ENCODE data around the gene MAP2K3.
"Not testable (repeated sequence)": the region's sequence is repeated elsewhere in the genome, so short reads cannot be mapped to it uniquely, and the experiment has no call there.

DNA sequence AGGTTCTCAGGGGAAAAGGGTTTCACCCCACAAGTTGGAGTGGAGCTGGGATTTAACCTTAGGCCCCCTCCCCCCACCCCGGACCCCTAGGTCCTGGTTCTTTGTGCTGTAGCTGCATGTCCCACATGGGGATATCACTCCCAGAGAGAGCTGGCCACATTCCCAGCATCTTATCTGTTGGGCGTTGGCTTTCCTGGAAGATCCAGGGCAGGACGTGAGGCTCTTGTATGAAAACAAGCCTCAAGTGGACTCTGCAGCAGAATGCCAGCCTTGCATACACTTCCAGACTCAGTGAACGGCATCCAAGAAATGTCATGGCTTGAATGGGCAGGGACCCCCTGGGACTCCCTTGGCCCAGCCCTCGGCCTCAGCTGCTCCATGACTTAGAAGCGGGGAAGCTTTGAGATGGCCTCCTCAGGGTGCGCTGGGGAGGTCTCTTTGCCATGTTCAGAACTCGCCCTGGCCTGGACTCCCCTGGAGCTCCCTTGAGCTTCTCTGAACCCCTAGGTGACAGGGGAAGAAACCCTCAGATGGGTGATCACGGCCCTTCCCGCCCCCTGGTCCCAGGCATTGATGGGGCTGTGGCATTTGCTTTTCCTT lies 62.2 kb downstream of the MAP2K3 start:
- TF ChIP-seq EP300, POLR2A (IDR thresholded peaks at IDR 0.05): not testable (repeated sequence)
- TF ChIP-seq, protein P1, sequence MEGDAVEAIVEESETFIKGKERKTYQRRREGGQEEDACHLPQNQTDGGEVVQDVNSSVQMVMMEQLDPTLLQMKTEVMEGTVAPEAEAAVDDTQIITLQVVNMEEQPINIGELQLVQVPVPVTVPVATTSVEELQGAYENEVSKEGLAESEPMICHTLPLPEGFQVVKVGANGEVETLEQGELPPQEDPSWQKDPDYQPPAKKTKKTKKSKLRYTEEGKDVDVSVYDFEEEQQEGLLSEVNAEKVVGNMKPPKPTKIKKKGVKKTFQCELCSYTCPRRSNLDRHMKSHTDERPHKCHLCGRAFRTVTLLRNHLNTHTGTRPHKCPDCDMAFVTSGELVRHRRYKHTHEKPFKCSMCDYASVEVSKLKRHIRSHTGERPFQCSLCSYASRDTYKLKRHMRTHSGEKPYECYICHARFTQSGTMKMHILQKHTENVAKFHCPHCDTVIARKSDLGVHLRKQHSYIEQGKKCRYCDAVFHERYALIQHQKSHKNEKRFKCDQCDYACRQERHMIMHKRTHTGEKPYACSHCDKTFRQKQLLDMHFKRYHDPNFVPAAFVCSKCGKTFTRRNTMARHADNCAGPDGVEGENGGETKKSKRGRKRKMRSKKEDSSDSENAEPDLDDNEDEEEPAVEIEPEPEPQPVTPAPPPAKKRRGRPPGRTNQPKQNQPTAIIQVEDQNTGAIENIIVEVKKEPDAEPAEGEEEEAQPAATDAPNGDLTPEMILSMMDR (IDR thresholded peaks at IDR 0.05) = not testable (repeated sequence)
